Cardiac fibroblast (primary cell): ENCODE data around the gene ADAM15.

ENCODE experiments used
- DNase-seq, 2 donors: peaks; one replicate each; pipeline versions ENCODE4 v3.0.0 to v3.0.0-alpha.2; 2010; ENCODE audit warnings: low read depth in 2 of 2
- H3K4me3 ChIP-seq, 2 donors: replicated peaks in 1 of 2; 1 replicate in 1 of 2; 2 replicates in 1 of 2; pipeline ENCODE4 v1.5.1; 2011; ENCODE audit warnings: low read depth in 2 of 2, low read length in 2 of 2, mild to moderate bottlenecking in 2 of 2, moderate library complexity in 1 of 2
- CTCF ChIP-seq: IDR thresholded peaks from one replicate; pipeline ENCODE4 v1.5.1; 2011; ENCODE audit warnings: low read depth, mild to moderate bottlenecking, low read length, inconsistent platforms

The ADAM15 gene

GRCh38 chr1:155061381-155062150 lies 10.4 kb downstream of the ADAM15 start:
- TF ChIP-seq CTCF, result peak; percentile 99
- no peak overlapping the region for H3K4me3 ChIP-seq
- peak; percentile 88 to 91 for DNase-seq

GRCh38 chr1:155062151-155062686 lies 11.1 kb downstream of the ADAM15 start:
- TF ChIP-seq CTCF, result peak; percentile 2
- DNase-seq, result no peak
- H3K4me3 ChIP-seq, result no peak overlapping the region

GRCh38 chr1:155062702-155063411 lies 11.7 kb downstream of the ADAM15 start:
- peak; percentile 86 for TF ChIP-seq CTCF
- H3K4me3 ChIP-seq, result peak overlapping the region; percentile 89 to 96
- peak; percentile 49 to 50 for DNase-seq

- peak within 1 kb of the TSS; percentile 89 to 96 for H3K4me3 ChIP-seq
- no peak for TF ChIP-seq CTCF
- DNase-seq, result peak; percentile 80 to 82
These were observed 12.5 kb downstream of the ADAM15 start, which contains the start of gene EFNA4 for GRCh38 chr1:155063550-155064110. EFNA4 (plus strand) TSS chr1:155063740; CDS start chr1:155063824, 84 bp downstream.

GRCh38 chr1:155064111-155064831 lies 13.2 kb downstream of the ADAM15 start:
- H3K4me3 ChIP-seq, result peak overlapping the region; percentile 89 to 96
- DNase-seq, result peak in 1 of 2 donors; percentile 25
- no peak for TF ChIP-seq CTCF

- H3K4me3 ChIP-seq, result no peak overlapping the region
- no peak for DNase-seq
- no peak for TF ChIP-seq CTCF
These were observed 13.8 kb downstream of the ADAM15 start for GRCh38 chr1:155064832-155065429.
